Stimulated activated CD8-positive, alpha-beta memory T cell treated with anti-CD3 and anti-CD28 coated beads, Interleukin-2, amount 100 ng/mL, for 1 hour (primary cell): ENCODE data around the gene UTP4.
"Not testable (repeated sequence)": the region's sequence is repeated elsewhere in the genome, so short reads cannot be mapped to it uniquely, and the experiment has no call there.

Experiments
- DNase-seq, 2 donors: peaks; one replicate each; pipeline ENCODE4 v3.0.0-alpha.2; 2020; ENCODE audit warnings: low read depth in 2 of 2

Gene UTP4

DNA sequence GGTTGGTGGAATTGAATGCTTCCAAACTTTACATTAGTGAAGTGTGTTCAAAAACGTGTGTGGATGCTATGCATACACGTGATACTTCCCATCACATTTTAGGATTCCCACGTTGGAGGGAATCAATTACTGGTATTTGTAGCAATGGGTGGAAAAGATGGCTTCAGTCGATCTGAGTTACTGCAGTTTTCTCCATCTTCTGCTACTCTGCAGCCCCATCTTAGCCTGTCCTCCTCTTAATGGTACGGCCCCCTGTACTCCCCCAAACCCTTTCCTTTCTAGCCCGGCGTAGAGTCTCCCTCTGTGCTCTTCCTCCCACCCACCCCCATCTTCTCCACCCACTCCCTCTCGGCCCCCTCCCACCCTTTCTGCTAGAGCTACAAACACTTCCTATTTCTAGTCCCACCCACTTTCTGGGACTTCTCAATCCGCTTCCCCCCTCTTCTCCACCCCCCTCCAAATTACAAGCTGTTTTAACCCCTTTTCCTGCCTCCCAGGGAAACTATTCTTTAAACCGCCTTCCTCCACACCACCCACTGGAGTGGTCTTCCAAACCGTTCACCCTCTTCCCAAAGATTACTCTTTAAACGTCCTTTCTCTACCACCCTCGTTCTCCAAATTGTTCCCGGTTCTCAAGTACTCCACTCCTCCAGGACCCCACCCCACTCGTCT, 1.1 kb upstream of the UTP4 start:
- no peak for DNase-seq

DNA sequence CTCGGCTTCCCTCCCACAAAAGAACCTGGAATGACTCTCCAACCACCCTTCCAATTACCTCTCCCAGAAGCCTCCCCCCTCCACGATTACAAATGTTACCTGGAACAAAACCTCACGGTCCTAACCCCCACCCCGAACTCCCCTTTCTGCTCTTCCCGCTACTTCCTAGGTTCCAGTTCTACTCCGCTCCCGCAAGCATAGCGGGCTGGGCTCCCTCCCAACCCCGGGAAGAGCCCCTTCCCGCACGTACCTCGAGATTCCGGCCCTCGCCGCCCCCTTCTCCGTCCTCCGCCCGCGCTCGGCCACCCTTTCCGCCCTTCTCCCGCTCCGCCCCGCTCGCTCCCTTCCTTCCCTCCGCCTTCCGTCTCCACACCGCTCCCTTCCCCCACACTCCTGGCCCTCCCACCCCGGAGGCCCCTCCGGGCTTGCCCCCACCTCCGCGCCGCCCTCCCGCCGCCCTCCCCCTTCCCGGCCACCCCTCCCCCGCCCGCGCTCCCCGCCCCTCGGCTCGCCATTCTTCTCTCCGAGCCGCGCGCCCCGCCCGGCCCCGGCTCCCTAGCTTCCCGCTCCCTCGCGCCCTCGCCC, 518 bp upstream of the UTP4 start:
- DNase-seq, result peak; percentile 31 to 53

DNA sequence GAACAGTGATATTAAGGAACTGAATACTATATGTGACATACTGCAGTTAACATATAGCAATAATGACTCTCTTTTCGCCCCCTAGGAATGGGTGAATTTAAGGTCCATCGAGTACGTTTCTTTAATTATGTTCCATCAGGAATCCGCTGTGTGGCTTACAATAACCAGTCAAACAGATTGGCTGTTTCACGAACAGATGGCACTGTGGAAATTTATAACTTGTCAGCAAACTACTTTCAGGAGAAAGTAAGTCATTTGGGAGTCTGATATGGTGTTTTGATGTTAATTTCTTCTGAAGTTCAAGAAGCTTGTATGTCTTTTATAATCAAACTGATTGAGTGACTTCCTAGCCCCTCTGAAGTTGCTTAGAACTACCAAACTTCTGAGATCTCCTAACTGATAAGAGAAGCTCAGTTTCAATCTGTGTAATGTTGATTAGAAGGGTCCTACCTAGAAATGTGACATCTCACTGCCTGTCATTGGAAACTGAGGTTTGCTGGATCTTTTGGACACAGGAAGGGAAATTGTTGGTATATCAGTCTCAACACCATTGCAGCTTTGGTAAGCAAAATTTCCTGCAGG, 1.0 kb downstream of the UTP4 start:
- no peak for DNase-seq

DNA sequence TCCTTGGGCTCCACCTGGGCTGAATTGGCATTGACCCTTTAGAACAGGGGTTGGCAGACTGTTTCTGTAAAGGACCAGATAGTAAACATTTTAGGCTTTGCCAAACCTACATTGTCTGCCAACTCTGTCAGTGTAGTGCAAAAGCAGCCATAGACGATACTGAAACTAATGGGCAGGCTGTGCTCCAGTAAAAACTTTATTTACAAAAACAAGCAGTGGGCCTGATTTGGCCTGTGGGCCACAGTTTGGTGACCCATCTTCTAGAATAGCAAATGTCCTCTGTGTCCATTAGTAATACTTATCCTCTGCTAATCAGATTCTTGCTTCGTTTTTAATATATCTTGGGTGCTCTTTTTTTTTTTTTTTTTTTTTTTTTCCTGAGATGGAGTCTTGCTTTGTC, 6.2 kb downstream of the UTP4 start:
- no peak for DNase-seq

DNA sequence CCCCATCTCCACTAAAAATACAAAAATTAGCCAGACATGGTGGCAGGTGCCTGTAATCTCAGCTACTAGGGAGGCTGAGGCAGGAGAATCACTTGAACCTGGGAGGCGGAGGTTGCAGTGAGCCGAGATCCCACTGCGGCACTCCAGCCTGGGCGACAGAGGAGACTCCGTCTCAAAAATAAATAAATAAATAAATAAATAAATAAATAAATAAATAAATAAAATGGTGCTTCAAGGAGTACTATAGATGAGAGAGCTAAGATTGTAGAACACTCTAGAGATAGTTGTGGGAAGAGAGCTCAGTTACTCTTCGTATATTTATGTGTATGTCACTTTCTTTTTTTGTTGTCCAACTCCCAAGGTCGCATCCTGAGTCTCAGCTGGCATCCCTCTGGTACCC, 7.0 kb downstream of the UTP4 start:
- DNase-seq, result not testable (repeated sequence)

DNA sequence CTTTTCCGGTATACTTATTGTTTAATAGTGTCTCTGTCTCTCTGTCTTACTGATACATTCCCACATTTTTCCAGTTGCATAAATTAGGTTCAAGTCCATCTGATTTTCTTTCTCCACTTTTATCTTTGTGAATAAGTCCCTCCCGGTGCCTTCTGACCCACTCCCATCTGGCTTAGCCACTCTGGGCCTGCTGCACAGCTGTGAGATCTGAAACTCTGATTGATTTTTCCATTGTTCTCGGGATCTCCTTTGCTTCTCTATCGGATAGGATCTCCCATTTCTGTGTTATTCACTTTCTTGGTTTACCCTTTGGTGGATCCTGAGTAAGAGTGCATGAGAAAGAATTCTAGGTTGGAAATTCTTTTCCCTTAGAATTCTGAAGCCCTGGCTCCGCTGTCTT, 8.6 kb downstream of the UTP4 start:
- DNase-seq, result no peak

DNA sequence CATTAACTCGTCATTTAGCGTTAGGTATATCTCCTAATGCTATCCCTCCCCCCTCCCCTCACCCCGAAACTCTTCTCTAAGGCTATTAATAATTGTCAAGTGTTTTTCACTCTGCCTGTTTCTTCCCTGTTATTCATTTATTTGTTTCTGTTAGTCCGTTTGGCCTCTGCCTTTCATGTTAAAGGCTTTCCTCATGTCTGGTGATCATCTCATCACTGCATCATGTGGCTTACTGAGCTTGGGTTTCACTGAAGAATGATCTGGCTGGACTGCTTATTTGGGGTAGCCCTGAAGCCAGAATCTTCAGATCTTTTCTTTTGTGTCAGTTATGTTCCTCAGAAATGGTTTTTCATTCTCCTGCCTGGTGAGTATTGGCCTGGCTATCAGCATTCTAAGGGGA, 9.5 kb downstream of the UTP4 start:
- no peak for DNase-seq

DNA sequence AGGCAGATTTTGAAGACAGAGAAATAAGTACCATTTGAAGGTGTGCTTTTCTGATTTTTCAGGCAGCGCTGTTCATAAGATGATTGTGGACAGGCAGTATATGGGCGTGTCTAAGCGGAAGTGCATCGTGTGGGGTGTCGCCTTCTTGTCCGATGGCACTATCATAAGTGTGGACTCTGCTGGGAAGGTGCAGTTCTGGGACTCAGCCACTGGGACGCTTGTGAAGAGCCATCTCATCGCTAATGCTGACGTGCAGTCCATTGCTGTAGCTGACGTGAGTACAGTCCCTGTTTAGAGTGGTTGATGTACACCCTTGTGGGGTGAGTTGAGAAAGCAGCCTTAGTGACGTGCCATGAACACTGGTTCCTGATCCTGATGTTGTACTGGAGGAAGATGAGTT, 10.7 kb downstream of the UTP4 start:
- no peak for DNase-seq

DNA sequence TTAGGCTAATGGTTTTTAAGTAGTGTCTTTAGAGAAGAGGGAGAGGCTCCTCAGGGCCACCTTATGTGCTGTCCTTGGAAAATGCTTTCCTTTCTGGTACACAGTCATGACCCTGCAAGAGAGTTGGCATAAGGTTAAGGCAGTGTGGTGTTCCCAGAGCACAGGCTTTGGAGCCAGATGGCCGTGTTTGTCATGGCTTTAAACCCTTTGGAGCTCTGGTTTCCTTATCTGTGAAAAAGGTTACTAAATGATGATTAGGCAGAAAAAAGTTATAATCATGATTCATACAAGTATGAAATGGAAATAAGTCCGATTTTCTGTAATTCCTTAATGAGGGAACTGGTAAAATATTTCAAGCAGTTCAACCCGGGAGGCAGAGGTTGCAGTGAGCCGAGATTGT, 13.2 kb downstream of the UTP4 start:
- DNase-seq, result no peak

DNA sequence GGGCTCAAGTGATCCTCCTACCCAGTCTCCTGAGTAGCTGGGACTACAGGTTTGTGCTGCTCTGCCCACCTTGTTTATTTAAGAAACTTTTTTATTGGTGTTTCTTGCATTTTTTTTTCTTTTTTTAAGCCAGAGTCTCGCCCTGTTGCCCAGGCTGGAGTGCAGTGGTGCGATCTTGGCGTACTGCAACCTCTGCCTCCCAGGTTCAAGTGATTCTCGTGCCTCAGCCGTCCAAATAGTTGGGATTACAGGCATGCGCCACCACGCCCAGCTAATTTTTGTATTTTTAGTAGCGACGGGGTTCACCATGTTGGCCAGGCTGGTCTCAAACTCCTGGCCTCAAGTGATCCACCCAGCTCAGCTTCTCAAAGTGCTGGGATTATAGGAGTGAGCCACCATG, 17.2 kb downstream of the UTP4 start:
- not testable (repeated sequence) for DNase-seq

DNA sequence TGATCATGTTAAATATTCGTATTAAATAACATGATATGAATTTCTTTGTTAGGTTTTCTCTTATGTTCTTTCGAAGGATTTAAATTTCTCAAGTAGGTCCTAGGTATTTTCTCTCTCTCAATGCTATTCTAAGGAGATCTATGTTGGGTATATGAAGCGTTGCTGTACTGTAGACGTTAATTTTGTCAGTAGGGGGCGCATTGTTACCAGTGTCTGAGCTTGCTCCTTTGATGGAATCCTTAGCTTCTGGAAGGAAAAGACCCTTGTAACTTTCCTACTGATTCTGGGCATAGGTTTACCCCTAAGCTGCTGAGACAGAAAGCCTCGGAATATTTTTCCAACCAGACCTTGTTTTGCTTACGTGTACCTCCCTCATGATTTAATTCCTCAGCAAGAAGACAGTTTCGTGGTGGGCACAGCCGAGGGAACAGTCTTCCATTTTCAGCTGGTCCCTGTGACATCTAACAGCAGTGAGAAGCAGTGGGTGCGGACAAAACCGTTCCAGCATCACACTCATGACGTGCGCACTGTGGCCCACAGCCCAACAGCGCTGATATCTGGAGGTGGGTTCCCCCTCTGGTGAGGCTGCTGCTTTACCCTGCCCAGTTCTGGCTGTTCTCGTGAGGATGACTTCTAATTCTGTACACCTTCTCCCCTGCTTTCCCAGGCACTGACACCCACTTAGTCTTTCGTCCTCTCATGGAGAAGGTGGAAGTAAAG, 17.9 kb downstream of the UTP4 start:
- peak in 1 of 2 donors; percentile 10 for DNase-seq

DNA sequence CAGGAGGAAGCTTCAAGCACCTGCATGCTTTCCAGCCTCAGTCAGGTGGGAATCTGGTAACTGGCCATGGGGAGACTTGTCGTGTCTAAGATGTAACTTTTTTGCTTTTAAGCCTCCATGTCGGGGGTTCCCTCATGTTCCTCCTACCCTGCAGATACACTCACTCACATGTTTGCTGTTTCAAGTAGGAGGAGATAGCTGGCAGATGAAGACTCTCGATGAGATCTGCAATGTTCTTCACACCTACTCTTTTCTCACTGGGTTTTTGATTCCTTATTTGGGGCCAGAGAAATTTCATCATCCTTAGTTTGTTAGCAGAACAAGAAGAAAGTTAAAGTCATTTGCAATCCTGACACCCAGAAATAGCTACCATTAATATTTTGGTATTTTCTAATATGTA, 24.7 kb downstream of the UTP4 start:
- DNase-seq, result no peak

DNA sequence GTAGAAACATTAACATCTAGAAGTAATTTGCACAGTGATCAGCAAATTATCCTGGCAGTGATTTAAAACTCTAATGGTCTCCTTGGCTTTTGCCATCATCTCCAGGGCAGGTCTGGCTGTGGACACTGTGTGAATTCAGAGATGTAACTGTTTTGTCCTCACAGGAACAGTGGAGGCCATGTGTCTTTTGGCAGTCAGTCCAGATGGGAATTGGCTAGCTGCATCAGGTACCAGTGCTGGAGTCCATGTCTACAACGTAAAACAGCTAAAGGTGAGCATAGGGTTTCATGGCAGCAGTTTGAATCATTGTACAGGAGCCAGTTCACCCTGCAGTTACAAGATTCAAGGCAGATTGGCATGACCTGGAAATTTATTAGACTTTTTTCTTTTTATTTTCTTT, 27.7 kb downstream of the UTP4 start:
- DNase-seq, result no peak

DNA sequence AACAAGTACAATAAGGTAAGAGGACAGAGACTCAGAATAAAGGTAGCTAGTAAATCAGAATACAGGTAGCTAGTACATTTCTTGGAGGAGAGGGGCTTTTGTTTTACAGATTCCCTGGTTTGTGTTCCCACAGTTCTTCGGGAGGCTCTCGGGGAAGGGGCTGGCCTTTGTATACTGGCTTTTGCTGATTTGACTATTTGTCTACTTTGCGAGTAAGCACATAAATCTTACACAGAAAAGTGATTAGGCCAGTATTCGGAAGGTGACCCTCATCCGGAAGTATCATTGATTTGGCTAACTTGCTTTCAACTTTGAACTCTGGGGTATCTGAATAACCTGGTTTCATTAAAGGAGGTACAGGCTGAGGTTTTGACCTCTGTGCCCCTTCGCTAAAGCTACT, 33.1 kb downstream of the UTP4 start:
- no peak for DNase-seq

DNA sequence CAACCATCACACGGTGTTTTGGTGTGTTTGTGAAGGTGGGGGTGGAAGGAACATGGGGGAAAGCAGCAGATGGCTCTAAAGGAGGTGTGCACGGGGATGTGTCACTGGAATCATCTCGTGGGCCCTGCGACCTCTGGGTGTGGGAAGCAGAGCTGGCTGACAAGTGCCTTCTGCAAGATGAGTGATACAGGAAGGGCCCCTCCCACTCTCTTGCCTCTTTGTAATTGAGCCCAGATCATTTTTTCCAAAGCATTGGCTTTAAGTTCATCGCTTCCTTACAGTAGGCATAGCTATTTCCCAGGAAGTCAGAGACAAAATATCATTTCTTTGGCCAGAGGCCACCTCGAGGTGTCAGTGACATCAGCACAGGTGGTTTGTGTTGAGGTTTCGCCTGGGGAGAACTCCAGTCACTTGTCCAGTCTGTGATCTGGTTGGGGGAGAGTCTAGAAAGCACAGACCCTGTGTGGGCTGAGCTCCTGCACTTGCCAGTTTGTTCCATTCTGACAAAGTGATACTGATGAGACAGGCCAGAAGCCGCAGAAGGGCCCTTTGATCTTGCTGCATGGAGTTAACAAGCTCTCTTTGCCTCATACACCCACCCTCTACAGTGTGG, 33.9 kb downstream of the UTP4 start:
- peak in 1 of 2 donors; percentile 10 for DNase-seq

DNA sequence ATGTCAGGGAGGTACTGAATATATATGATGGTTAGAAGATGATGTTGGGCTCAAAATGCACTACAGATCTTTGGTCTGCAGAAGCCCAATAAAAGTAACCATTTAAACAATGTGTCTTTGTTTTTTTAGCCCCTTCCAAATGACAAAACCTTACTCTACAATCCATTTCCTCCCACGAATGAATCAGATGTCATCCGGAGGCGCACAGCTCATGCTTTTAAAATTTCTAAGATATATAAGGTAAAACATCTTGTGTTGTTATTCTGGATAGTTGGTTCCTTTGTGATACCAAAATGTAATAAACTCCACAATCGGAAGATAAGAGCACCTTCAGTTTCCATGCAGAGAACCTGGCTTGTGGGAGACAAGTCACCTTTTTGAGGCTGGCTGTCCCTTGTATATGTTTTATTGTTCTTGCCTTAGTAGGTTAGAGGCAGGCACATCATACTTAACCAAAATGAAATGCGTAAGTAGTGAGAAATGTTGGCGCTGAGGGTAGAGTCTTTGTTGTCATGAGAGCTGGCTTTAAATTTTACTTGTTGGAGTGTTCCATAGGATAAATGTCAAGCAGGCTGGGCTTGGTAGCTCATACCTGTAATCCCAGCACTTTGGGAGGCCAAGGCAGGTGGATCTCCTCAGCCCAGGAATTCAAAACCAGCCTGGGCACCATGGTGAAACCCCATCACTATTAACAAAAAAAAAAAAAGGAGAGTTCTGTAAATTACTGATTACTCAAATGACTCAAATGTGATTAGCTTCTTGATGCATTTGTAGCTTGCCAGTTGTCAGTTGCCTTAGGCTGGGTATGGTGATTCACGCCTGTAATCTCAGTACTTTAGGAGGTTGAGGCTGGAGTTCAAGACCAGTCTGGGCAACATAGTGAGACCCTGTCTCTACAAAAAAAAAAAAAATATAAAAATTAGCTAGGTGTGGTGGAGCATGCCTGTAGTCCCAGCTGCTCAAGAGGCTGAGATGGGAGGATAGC, 34.8 kb downstream of the UTP4 start:
- no peak for DNase-seq

DNA sequence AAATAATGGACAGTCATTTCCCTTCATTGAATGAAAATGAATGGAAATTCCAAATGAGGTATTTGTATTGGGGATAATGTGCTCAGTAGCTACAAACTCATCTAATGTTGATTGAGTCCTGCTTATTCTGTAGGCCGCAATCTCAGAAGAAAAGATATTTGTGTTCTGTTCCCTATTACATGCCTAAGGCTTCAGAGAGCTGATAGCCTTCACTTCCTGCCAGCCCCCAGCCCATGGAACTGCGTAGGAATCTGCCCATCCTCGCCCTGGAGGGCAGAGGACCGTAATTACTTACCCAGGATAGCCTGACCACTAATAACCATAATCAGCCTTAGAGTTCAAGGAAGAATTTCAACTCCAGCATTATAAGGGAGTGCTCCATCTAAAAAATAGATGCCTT, 36.6 kb downstream of the UTP4 start:
- DNase-seq, result no peak

DNA sequence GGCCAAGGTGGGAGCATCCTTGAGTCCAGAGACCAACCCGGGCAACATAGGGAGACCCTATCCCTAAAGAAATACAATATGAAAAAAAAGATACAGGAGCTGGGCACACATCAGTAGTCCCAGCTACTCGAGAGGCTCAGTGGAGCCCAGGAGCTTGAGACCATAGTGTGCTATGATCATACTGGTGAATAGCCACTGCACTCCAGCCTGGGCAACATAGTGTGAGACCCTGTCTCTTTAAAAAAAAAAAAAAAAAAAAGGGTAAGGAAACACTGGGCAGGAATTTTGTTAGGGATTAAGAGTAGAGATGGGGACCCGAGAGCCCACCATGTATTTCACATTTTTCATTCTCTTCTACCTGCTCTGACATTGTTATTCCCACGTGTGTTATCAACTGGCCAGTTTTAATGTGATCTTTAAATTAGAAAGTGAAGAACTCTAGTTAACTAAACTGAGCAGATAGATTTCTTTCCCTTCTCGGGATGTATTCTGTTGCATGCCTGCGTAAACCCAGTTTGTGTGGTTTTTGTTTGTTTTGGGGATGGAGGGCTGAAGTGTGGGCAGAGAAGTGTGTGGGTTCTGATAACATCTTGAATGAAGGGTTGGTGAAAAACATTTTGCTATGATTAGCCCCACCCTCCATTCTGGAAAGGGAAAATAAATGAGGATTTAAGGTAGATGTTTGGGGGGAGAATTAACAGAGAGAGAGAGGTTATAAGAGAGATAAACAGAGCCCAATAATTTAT, 37.3 kb downstream of the UTP4 start:
- no peak for DNase-seq

DNA sequence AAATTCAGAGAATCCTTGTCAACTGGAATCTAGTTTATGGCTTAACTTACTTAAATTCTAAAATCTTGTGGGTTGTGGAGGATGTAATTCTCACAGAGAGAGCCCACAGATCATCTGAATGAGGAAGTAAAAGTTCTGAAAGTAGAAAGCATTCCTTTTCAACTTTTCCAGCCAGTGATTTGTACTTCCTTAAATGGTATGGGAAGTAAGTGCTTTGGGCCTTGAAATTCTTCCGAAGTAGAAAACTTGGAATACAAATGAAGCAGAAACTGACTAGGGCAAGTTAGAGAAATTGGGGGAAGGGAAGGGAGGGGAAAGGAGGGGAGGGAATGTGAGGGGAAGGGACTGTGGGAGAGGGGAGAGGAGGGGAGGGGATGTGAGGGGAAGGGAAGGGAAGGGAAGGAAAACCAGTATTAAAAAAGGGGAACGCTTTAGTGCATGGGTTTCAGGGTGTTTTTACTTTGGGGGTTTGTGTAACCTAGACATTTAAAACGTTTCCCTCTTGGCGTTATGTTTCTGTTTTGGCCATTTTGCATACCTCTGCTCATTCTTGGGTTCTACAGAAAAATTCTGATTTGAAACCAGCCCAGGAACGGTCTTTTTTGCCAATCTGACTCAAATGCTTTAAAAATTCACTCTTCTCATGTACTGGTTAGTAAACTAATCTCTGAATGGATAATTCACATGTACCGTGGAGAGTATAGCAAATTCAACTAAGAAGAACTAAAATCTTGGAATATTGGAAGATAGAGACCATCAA, 39.1 kb downstream of the UTP4 start:
- no peak for DNase-seq
